Calu3 (cell line): ENCODE data around the gene SAC3D1. TPM values are rescaled to one million over a fixed set of nuclear protein-coding genes. Genes with fewer than 3 reads are reported as not detected.

Experiments
- BruUV-seq: library from RNA; stranded (reverse); fragments of 400-500 nt; replicated peaks from 2 replicates; lab custom pipeline; 2021; lab: Mats Ljungman, UMichigan
- CTCF ChIA-PET: fragments of 300-600 bp; sonication (Branson Sonifier 250); formaldehyde crosslinking; loops from one replicate; lab custom pipeline; 2022; ENCODE audit warnings: antibody characterized with exemption; lab: Charles Lee
- DNase-seq: peaks from one replicate; pipeline ENCODE4 v3.0.0; 2022
- H3K27ac Mint-ChIP-seq: one replicate; pipeline ENCODE4 v1.8.0; 2022; ENCODE audit warnings: mixed read lengths; ENCODE audit not compliant: unreplicated experiment
- H3K27me3 Mint-ChIP-seq: one replicate; pipeline ENCODE4 v1.8.0; 2022; ENCODE audit warnings: mixed read lengths; ENCODE audit not compliant: unreplicated experiment
- H3K36me3 Mint-ChIP-seq: one replicate; pipeline ENCODE4 v1.8.0; 2022; ENCODE audit warnings: mild to moderate bottlenecking, moderate library complexity, mixed read lengths; ENCODE audit not compliant: insufficient read depth, unreplicated experiment
- H3K4me1 Mint-ChIP-seq: one replicate; pipeline ENCODE4 v1.8.0; 2022; ENCODE audit warnings: mild to moderate bottlenecking, low read depth, mixed read lengths; ENCODE audit not compliant: unreplicated experiment
- H3K4me3 Mint-ChIP-seq: one replicate; pipeline ENCODE4 v1.8.0; 2022; ENCODE audit warnings: mild to moderate bottlenecking, low read depth, moderate library complexity, mixed read lengths; ENCODE audit not compliant: unreplicated experiment
- H3K9me3 Mint-ChIP-seq: one replicate; pipeline ENCODE4 v1.8.0; 2022; ENCODE audit warnings: low read depth, mixed read lengths; ENCODE audit not compliant: unreplicated experiment
- CTCF ChIP-seq: fragments of 200-600 bp; IDR thresholded peaks from one replicate; pipeline ENCODE4 v1.8.0; 2022; ENCODE audit warnings: antibody characterized with exemption; ENCODE audit not compliant: unreplicated experiment
- intact Hi-C: fragments of 100-400 bp; cut with micrococcal nuclease; formaldehyde crosslinking; loops from one replicate; pipeline ENCODE4 v1.10.0; 2022; ENCODE audit not compliant: unreplicated experiment
- total RNA-seq: library from RNA; stranded (reverse); gene quantifications from 2 replicates; pipeline ENCODE4 v1.2.3, GENCODE V29; 2022

Gene SAC3D1
- total RNA-seq, 1 experiment from 2014 or later: 17.6 TPM

- no peak for TF ChIP-seq CTCF
- Mint-ChIP-seq H3K27ac (peak overlapping the region; percentile 5), H3K4me1 (peaks cover 16% of the 10 kb centered on the region), H3K36me3 (peaks cover 12% of the 10 kb centered on the region), H3K9me3 (no peaks in the 10 kb centered on the region), H3K4me3 (peak overlapping the region; percentile 62), H3K27me3 (no peaks in the 10 kb centered on the region)
- no TSS peak for BruUV-seq
- CTCF ChIA-PET: interaction anchor here (0.6 to 0.8 kb wide), 3 partner anchors 51 to 93 kb away, joined by 3 read pairs; partner anchors contain the start of gene ZNHIT2
- DNase-seq: no peak
- intact Hi-C loops: no loop called here
These were observed 14.2 kb upstream of the SAC3D1 start for GRCh38 chr11:65026810-65027209.

DNA sequence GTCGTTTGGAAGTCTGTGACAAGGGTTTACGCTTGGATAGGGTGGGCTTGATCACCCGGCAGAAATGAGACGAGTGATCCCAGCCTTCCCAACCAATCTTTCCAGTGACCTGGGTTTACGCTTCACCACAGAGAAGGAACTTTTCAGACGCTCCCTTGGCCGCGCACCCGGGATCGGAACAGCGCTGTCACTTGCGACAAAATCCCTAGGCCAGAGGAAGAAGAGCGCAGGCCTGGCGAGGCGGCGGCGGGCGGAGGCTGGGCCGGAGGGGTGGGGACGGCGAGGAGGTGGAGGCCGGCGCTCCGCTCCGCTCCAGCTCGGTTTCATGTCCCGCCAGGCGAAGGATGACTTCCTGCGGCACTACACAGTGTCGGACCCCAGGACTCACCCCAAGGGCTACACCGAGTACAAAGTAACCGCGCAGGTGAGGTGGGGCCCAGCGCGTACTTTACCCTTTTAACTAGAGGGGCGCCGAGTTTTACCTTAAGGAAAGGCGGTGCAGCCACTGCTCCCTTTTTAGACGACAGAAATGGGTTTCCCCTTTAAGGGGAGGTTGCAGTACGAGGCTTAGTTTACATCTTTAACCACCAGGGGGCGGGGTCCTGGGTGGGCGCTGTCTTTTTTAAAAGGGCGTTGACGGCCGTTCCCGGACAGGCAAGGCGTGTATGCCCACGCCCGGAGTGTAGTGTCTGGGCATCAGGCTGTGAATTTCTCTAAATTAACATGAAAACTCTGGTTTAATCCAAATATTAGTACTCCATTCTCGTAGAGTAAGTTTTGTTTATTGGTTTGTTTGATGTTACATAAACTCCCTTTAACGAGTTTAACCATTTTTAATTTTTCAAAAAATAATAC, 13.6 kb upstream of the SAC3D1 start, which contains the start of gene SNX15:
TSS of gene SNX15 (plus strand) at position 227 of the 855 bp plus-strand sequence. CDS start at position 326, 99 bp downstream.
- Mint-ChIP-seq H3K9me3 (no peaks in the 10 kb centered on the region), H3K27me3 (no peaks in the 10 kb centered on the region), H3K4me3 (peak within 1 kb of the TSS; percentile 62), H3K27ac (peak within 1 kb of the TSS; percentile 5), H3K36me3 (peaks cover 12% of the 10 kb centered on the region), H3K4me1 (peaks cover 16% of the 10 kb centered on the region)
- intact Hi-C loops: no loop called here
- no TSS peak for BruUV-seq
- peak; percentile 93 for DNase-seq
- CTCF ChIA-PET: interaction anchor here (0.6 to 0.8 kb wide), 2 partner anchors 51 to 90 kb away, joined by 3 read pairs; partner anchors contain the start of gene ZNHIT2
- TF ChIP-seq CTCF: peak; percentile 77

DNA sequence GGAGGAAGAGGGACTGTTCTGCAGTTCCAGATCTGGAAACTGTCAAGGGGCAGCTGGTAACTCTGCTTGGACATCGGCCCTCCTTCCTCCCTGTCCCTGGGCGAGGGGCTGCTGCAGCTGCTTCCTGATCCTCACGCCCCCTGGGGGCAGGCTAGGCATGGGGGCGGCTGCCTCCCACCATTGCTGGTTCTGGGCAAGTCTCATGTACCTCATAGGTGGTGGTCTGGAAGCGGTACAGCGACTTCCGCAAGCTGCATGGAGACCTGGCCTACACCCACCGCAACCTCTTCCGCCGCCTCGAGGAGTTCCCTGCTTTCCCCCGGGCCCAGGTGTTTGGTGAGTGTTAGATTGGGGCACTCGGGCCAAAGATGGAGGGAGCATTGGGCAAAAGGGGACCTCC, 8.8 kb upstream of the SAC3D1 start:
- BruUV-seq: no TSS peak
- intact Hi-C loops: no loop called here
- Mint-ChIP-seq H3K27ac (no peak overlapping the region), H3K36me3 (peaks cover 12% of the 10 kb centered on the region), H3K4me1 (peaks cover 9% of the 10 kb centered on the region), H3K4me3 (no peak overlapping the region), H3K9me3 (no peaks in the 10 kb centered on the region), H3K27me3 (no peaks in the 10 kb centered on the region)
- no peak for TF ChIP-seq CTCF
- CTCF ChIA-PET: no interaction called here
- no peak for DNase-seq

DNA sequence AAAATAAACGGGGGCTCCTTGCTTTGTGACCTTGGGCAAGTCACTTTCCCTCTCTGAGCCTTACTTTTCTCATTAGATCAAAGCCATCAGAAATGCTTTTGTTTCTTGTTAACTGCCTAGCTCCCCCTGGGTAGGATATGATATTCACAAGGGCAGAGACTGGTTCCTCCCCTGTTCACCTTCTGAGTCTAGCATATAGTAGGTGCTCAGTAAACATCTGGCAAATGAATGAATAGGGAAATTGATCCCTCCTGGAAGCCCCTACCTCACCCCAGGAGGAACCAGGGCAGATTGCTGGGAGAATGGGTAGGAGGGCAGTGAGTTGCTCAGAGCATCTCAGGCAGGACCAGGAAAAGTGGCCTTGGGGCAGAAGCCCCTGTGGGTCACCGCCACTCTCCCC, 6.6 kb upstream of the SAC3D1 start:
- Mint-ChIP-seq H3K27me3 (no peaks in the 10 kb centered on the region), H3K4me1 (no peaks in the 10 kb centered on the region), H3K4me3 (no peak overlapping the region), H3K36me3 (peaks cover 6% of the 10 kb centered on the region), H3K27ac (no peak overlapping the region), H3K9me3 (no peaks in the 10 kb centered on the region)
- no peak for TF ChIP-seq CTCF
- no peak for DNase-seq
- no TSS peak for BruUV-seq
- intact Hi-C loops: no loop called here
- CTCF ChIA-PET: interaction anchor here (1.1 kb wide), 1 partner anchor 21 kb away, joined by 3 read pairs; no protein-coding TSS in a partner anchor
